Measurements from ENCODE around the gene ACTN1. TPM values are rescaled to one million over a fixed set of nuclear protein-coding genes. Genes with fewer than 3 reads are reported as not detected.

The ACTN1 gene
- total RNA-seq, 4 donors from 2014 or later = 118 to 145 (median 131) TPM

DNA sequence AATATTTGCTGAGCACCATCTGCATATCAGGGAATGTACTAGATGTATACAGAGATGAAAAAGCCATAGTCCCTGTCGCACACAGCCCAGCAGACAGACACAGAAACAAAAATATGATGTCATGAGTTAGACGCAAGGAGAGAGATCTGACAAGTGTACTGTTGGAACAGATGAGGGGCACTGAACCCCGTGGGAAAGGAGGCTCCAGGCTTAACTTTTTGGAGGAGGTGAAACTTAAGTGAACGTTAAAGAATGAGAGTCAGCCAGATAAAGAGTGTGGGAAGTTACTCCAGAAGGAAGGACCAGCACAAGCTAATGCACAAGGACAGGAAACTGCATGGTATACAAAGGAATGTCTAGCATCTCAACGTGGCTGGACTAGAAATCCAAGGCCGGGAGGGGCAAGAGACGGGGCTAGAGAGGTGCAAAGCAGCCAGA, 2.5 kb upstream of the ACTN1 start:
- no peak for DNase-seq
- H3K27me3 ChIP-seq = no peaks in the 10 kb centered on the region
- H3K4me3 ChIP-seq = no peak overlapping the region
- peak overlapping the region in 1 of 4 donors; percentile 5 for H3K27ac ChIP-seq
- WGBS, 2 donors = 58 to 66% methylated on average over 7 of the region's 7 CpGs
- H3K4me1 ChIP-seq = peaks cover 5 to 46% (median 14%) of the 10 kb centered on the region in 3 donors
- no peaks in the 10 kb centered on the region for H3K36me3 ChIP-seq
- intact Hi-C loops (cut with DNase I) = loop anchor here (10.0 kb wide), 1 partner anchor 63 kb away; no protein-coding TSS in a partner anchor
- TF ChIP-seq POLR2A (IDR thresholded peaks at IDR 0.05) = no peak
- TF ChIP-seq, protein P1, sequence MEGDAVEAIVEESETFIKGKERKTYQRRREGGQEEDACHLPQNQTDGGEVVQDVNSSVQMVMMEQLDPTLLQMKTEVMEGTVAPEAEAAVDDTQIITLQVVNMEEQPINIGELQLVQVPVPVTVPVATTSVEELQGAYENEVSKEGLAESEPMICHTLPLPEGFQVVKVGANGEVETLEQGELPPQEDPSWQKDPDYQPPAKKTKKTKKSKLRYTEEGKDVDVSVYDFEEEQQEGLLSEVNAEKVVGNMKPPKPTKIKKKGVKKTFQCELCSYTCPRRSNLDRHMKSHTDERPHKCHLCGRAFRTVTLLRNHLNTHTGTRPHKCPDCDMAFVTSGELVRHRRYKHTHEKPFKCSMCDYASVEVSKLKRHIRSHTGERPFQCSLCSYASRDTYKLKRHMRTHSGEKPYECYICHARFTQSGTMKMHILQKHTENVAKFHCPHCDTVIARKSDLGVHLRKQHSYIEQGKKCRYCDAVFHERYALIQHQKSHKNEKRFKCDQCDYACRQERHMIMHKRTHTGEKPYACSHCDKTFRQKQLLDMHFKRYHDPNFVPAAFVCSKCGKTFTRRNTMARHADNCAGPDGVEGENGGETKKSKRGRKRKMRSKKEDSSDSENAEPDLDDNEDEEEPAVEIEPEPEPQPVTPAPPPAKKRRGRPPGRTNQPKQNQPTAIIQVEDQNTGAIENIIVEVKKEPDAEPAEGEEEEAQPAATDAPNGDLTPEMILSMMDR (IDR thresholded peaks at IDR 0.05) = no peak
- no peaks in the 10 kb centered on the region for H3K9me3 ChIP-seq

DNA sequence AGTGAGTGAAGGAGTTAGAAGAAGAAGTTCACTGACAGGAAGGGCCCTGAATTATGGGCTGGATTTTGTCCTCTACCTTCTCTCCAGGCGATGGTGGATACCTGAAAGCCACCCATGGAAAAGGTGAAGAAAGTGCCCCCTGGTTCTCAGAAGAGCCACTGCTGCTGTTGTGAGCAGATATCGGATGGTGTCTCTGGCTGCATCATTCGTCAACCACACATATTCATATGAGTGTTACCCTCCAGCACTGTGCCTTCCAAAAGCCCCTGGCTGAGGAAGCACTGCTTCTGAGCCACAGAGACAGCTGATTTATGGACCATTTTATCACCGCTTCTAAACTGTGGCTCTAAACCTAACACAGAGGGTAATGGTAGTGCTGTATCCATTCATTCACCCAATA, 2.0 kb upstream of the ACTN1 start:
- Histone ChIP-seq H3K27ac (no peak overlapping the region), H3K27me3 (no peaks in the 10 kb centered on the region), H3K4me3 (no peak overlapping the region), H3K4me1 (peaks cover 9 to 50% (median 18%) of the 10 kb centered on the region in 3 donors), H3K36me3 (no peaks in the 10 kb centered on the region), H3K9me3 (no peaks in the 10 kb centered on the region)
- 90 to 96% methylated on average over 4 of the region's 4 CpGs for WGBS, 2 donors
- intact Hi-C loops (cut with DNase I) = loop anchor here (10.0 kb wide), 1 partner anchor 64 kb away; no protein-coding TSS in a partner anchor
- TF ChIP-seq POLR2A (IDR thresholded peaks at IDR 0.05) = no peak
- TF ChIP-seq, protein P1 (IDR thresholded peaks at IDR 0.05) = no peak
- no peak for DNase-seq

- Histone ChIP-seq H3K36me3 (no peaks in the 10 kb centered on the region), H3K27ac (peak overlapping the region; percentile 90 to 97 (median 97)), H3K4me3 (peak overlapping the region; percentile 73 to 93 (median 80)), H3K27me3 (no peaks in the 10 kb centered on the region), H3K4me1 (peaks cover 21 to 63% (median 30%) of the 10 kb centered on the region in 3 donors), H3K9me3 (no peaks in the 10 kb centered on the region)
- DNase-seq = no peak
- intact Hi-C loops (cut with DNase I) = loop anchor here (5.0 to 10.0 kb wide), 2 partner anchors 38 to 65 kb away; no protein-coding TSS in a partner anchor
- no peak for TF ChIP-seq POLR2A (IDR thresholded peaks at IDR 0.05)
- TF ChIP-seq, protein P1 (IDR thresholded peaks at IDR 0.05) = no peak
- 15 to 43% methylated on average over 7 to 10 of the region's 44 CpGs for WGBS, 2 donors
Observed at GRCh38 chr14:68979722-68980451, 785 bp upstream of the ACTN1 start.

DNA sequence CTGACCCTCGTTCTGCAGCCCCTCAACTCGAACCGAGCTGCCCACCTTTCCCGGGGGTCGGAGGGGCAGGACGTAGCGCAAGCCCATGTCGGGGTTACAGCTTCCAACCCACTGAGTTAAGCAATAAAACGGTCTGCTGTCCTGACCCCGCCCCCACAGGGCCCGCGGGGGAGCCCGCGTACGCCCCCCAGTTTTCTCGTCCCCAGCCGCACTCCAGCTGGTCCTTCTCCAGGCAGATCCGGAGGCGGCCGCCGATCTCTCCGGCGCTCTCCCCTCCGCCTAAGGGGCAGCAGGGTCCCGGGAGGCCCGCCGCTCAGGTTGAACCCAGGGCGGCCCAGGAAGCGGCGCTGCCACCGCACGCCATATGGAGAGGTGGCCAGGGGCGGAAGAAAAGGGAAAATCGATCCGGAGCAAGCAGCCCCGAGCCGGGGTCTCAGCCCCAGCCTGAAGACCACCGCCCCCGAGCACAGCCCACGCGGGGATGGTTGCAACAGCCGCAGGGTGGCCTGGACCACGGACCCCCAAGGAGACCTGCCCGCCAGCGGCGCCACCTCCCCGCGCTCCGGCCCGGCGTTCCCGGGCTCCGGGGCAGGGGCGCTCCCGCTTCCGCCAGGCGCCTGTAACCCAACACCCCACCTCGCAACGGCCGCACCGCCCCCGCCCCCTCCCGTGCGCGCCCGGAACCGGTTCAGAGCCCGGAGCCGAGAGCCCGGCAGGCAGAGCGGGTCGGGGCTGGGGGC, 760 bp downstream of the ACTN1 start:
- no CpG with 5 or more reads among the region's 72 CpGs for WGBS, 2 donors
- peaks cover 0 to 11% (median 4%) of the 10 kb centered on the region in 3 donors for H3K36me3 ChIP-seq
- peak overlapping the region; percentile 90 to 97 (median 97) for H3K27ac ChIP-seq
- peak in 2 of 4 donors; percentile 13 to 34 for TF ChIP-seq POLR2A (IDR thresholded peaks at IDR 0.05)
- TF ChIP-seq, protein P1 (IDR thresholded peaks at IDR 0.05) = no peak
- H3K27me3 ChIP-seq = no peaks in the 10 kb centered on the region
- no peak for DNase-seq
- intact Hi-C loops (cut with DNase I) = loop anchor here (5.0 kb wide), 1 partner anchor 36 kb away; no protein-coding TSS in a partner anchor
- peak overlapping the region; percentile 73 to 93 (median 80) for H3K4me3 ChIP-seq
- peaks cover 27 to 78% (median 44%) of the 10 kb centered on the region in 3 donors for H3K4me1 ChIP-seq
- no peaks in the 10 kb centered on the region for H3K9me3 ChIP-seq

Data from esophagus squamous epithelium (tissue), 5 donors.